Measurements from ENCODE around the gene APOLD1.

GRCh38 chr12:12784116-12784515 is 1.3 kb upstream of the APOLD1 start:
- TF ChIP-seq HMGXB4 (CRISPR knock-in tag; IDR thresholded peaks at IDR 0.05; ENCODE audit: borderline replicate concordance) (no peak), CTCF (IDR thresholded peaks at IDR 0.05) (no peak), REST (IDR thresholded peaks at IDR 0.05) (no peak), EP300 (IDR thresholded peaks at IDR 0.05) (no peak), CBX8 (IDR thresholded peaks at IDR 0.05) (no peak), CBX2 (IDR thresholded peaks at IDR 0.05; ENCODE audit: borderline replicate concordance, low read depth) (no peak)
